CD4-positive, alpha-beta T cell treated with Interleukin-4 for 1 hour (primary cell): ENCODE measurements around the gene RIPK4.
A peak's percentile ranks its signal among the peaks of the same experiment; 100 is the strongest.

Experiments
- DNase-seq, 2 donors: peaks; one replicate each; pipeline ENCODE4 v3.0.0-alpha.2; 2020 to 2022

The RIPK4 gene

GRCh38 chr21:41766883-41767605 lies at the start of gene RIPK4:
TSS of gene RIPK4 (minus strand) at chr21:41767052. CDS start at chr21:41767041, 11 bp downstream.
- DNase-seq = peak; percentile 61 to 68

DNA sequence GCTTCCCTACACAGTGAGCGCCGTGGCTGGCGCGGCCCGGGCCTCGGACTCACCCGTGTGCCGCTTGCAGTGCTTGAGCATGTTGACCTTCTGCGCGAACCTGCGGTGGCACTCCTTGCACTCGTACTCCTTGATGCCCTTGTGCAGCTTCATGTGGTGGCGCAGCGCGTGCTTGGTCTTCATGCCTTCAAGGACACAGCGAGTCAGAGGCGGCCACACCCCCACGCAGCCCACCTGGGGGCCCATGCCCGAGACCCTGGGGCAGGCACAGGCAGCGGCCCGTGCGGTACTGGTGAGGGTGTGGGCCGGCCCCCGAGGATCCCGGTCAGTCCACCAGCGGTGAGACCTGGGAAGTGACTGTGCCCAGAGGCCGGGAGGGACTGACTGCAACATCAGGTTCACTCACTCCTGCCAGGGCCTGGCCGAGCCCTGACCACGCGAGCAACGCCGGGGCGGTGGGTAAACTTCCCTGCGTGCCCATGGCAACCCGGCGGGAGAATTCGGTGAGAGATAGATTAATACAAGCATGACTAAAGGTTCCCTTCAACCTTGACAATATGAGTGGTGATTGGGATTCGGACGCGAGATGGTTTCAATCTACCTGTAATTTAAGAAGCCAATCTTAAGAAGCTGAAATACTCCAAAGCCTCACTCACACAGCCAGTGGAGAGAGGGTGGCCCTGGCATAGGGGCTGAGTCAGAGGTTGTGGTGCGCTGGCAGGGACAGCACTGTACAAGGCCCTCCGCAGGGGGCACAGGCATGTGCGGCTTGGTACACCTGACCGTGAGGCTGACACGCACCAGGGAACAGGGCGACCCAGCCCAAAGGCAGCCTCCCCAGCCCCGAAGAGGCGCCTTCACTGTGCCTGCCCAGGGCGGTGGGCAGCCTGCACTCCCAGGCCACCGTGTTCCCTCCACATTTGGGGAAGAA lies 49.1 kb upstream of the RIPK4 start:
- DNase-seq = no peak

- no peak for DNase-seq
Observed at GRCh38 chr21:41813226-41813625, 46.4 kb upstream of the RIPK4 start.

GRCh38 chr21:41812679-41813078 lies 45.8 kb upstream of the RIPK4 start:
- DNase-seq = no peak

DNA sequence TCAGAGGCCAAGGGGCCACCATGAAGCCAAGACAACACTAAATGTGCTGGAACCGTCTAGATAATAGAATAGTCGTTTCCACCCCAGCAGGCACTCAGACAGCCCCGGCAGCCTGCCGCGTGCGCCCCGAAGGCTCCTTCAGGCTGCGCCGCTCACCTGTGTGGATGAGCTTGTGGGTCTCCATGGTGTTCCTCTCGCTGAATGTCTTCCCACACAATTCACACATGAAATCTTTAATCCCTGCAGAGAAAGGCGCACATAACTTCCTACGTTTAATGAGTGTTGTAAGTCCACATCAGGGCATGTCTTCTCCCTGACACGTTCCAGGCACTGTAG lies 43.7 kb upstream of the RIPK4 start:
- DNase-seq = no peak

GRCh38 chr21:41809891-41810596 lies 43.2 kb upstream of the RIPK4 start:
- no peak for DNase-seq

DNA sequence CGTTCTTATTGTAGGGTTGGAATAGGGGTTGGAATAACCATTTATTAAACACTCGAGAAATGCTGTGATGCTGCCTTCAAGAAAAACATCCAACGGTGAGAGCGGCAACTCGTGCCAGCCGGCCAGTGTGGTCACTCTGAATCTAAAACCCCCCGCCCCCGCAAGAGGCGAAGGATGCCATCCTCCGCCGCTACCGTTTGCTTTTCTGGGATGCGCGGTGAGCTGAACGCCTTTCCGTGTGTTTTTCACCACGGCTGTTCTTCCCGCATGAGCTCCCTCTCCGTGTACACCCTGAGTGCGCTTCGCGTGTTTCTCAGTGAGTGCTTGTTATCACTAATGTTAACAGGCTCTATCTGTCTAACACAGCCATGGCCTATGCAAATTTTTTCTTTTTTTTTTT lies 42.0 kb upstream of the RIPK4 start:
- no peak for DNase-seq

GRCh38 chr21:41808094-41808493 lies 41.2 kb upstream of the RIPK4 start:
- no peak for DNase-seq

GRCh38 chr21:41806773-41807172 lies 39.9 kb upstream of the RIPK4 start:
- no peak for DNase-seq

- DNase-seq = no peak
Observed at GRCh38 chr21:41805643-41806042, 38.8 kb upstream of the RIPK4 start.

DNA sequence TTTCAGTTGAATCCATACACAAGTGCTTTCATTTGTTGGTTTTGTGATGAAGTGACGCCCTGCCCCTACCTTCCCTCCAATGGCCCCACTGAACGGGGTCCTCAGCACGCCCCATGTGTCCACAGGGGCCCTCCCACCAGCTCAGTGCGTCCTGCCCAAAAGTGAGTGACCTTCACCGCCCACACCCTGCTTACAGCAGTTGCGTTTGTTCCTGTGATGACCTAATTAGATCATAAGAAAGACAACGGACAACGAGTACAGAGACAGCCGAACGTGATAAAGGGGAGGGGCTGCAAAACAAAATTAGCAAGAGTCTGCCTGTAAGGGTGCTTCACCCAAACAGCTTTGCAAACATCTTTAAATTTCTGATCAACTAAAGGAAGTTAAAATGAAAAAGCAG lies 38.2 kb upstream of the RIPK4 start:
- DNase-seq = no peak

DNA sequence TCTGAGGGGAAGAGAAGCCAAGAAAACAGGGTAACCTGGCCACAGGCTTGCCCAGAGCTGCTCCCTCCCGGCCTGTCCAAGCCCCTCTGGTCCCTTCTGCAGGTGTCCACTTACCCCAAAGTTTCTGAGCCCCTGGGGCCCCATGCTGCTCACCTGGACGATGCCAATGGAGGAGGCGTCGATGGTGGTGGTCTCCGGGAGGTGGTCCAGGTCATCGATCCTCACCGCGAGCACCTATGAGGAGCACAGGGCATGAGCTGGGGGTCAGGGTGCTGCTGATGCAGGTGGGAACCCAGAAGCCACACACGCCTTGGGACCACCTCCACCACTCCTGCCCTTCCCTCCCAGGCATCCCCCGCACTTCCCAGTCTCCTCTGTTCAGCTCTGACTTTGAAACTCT lies 37.5 kb upstream of the RIPK4 start:
- no peak for DNase-seq

- DNase-seq = no peak
Observed at GRCh38 chr21:41803316-41803715, 36.5 kb upstream of the RIPK4 start.

GRCh38 chr21:41802684-41803083 lies 35.8 kb upstream of the RIPK4 start:
- no peak for DNase-seq

GRCh38 chr21:41802198-41802584 lies 35.3 kb upstream of the RIPK4 start:
- no peak for DNase-seq

DNA sequence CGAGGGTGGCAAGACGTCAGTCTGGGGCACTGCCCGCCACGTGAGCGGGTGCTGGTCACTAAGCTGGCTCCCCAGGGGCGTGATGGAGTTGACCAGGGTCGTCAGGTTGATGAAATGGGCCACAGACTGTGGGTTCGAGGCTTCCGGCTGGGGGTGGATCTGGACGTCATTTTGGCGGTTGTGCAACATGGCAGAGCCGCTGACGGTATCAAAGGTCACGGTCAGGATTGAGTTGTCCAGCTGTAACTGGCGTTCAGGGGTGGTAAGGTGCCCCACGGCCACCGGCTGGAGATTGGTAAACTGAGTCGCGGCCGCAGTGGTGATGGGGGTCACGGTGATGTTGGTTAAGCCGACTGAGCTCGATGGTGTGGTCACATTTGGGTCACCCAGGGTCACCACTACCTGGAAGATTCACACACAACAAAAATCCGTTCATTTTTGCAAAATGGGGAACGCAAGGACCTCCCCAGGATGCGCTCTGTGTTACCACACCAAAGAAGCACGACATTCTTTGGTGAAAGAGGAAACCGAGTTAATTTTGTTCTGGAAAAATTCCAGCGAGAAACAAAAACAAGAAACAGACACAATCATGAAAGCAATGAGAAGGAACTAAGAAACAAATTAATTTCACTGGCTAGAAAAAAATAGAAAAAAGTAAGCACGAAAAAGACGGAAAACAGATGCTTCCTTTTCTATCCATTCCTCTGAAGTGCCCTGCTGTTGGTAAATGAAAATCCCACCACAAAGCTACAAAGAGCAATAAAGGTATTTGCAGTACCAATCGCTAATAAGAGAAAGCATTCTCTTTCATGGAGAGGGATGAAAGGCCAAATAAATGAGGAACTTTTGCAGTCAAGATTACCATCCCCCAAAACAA lies 34.7 kb upstream of the RIPK4 start:
- no peak for DNase-seq

- DNase-seq = no peak
Observed at GRCh38 chr21:41800425-41801320, 33.8 kb upstream of the RIPK4 start.

- DNase-seq = no peak
Observed at GRCh38 chr21:41799763-41800162, 32.9 kb upstream of the RIPK4 start.

DNA sequence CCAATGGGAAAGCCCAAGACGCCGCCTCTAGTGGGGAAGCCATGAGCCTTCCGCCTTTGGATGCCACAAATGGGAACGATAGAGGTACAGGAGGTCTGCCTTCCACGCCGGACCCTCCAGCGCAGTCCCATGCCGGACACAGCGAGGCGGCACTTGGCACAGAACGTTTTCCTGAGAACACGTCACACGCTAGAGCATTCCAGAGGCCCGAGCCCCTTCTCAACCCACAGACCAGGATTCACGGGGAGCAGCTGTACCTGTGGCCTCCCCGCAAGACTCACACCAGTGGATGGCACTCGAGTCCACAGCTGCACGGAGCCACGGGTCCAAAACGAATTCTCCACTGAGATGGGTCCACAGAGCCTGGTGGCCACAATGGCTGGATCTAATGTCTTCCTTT lies 31.5 kb upstream of the RIPK4 start:
- DNase-seq = no peak

DNA sequence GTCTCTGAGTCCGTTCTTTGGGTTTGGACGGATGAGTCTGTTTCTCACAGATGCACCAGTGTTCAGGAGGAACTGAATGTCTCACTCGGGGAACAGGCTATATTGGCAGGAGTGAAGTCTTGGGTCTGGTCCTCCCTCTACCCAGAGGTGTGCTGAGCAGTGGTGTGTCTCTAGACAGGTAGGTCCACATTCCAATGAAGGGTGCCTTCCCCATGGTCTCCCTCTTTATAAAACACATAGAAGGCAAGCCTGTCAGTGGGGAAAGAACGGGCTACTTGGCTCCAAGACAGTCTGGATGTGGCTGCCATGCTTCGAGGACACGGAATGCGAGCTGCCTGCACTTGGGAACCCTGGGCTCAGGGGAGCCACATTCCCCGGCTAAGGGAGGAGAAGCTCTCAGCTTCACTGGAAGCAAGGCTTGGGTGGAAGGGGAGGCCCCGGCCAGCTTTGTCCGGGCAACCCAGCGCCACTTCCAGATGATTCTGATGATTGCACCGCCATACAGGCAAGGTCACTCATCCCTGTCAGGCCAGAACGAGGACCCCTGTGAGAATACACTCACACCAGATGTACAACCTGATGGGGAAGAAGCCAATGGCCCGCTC lies 29.7 kb upstream of the RIPK4 start:
- DNase-seq = no peak

- DNase-seq = no peak
Observed at GRCh38 chr21:41795726-41796125, 28.9 kb upstream of the RIPK4 start.
